Sigmoid colon (tissue), 4 donors: ENCODE measurements around the gene TRPM3.

Experiments used
- CTCF ChIP-seq, 4 experiments: fragments of 450-650 bp in 3 of 4; fragments of 200-600 bp in 1 of 4; IDR thresholded peaks; one replicate each; pipeline ENCODE4 v1.5.1; 2016 to 2019; ENCODE audit warnings: antibody characterized with exemption in 4 of 4, mild to moderate bottlenecking in 3 of 4, moderate library complexity in 2 of 4
- EP300 ChIP-seq, 4 donors: sonication (generic); formaldehyde crosslinking; IDR thresholded peaks; one replicate each; pipeline ENCODE4 v1.6.1; 2017; ENCODE audit warnings: antibody characterized with exemption in 4 of 4
- POLR2A ChIP-seq, 2 donors: fragments of 450-650 bp; IDR thresholded peaks; one replicate each; pipeline ENCODE4 v1.6.1; 2016; ENCODE audit warnings: antibody characterized with exemption in 2 of 2, mild to moderate bottlenecking in 2 of 2, moderate library complexity in 2 of 2

- TF ChIP-seq POLR2A (IDR thresholded peaks at IDR 0.05) (no peak), EP300 (IDR thresholded peaks at IDR 0.05) (no peak), CTCF (IDR thresholded peaks at IDR 0.05) (no peak)
Observed at GRCh38 chr9:70593241-70593640, 528.2 kb downstream of the TRPM3 start.
